Stomach (tissue), 9 donors: ENCODE results near the gene DPAGT1. TPM values are rescaled to one million over a fixed set of nuclear protein-coding genes. Genes with fewer than 3 reads are reported as not detected.

ENCODE experiments used
- DNase-seq, 2 donors: peaks; one replicate each; pipeline versions ENCODE4 v3.0.0 to v3.0.0-alpha.2; 2013 to 2019
- H3K27ac ChIP-seq, 5 donors: fragments of 200-600 bp in 4 of 5; sonication (generic) in 4 of 5; one replicate each; pipeline ENCODE4 v1.5.1; 2013 to 2019; ENCODE audit warnings: mild to moderate bottlenecking in 1 of 5, moderate library complexity in 1 of 5
- H3K27me3 ChIP-seq, 3 donors: fragments of 200-600 bp; sonication (generic); one replicate each; pipeline ENCODE4 v1.5.1; 2017 to 2019; ENCODE audit warnings: mixed run types in 1 of 3
- H3K36me3 ChIP-seq, 4 donors: fragments of 200-600 bp; sonication (generic); 1 replicate in 3 of 4; 2 replicates in 1 of 4; pipeline ENCODE4 v1.5.1; 2016 to 2019
- H3K4me1 ChIP-seq, 4 donors: fragments of 200-600 bp; sonication (generic); one replicate each; pipeline ENCODE4 v1.5.1; 2016 to 2019
- H3K4me3 ChIP-seq, 4 donors: fragments of 200-600 bp; sonication (generic) in 3 of 4; one replicate each; pipeline ENCODE4 v1.5.1; 2016 to 2019; ENCODE audit warnings: mild to moderate bottlenecking in 1 of 4
- H3K9me3 ChIP-seq, 4 donors: fragments of 200-600 bp; sonication (generic); one replicate each; pipeline ENCODE4 v1.5.1; 2016 to 2019
- CTCF ChIP-seq, 7 experiments: fragments of 450-650 bp in 4 of 7; fragments of 200-600 bp in 3 of 7; sonication (generic) in 3 of 7; IDR thresholded peaks; one replicate each; pipeline ENCODE4 v1.5.1; 2016 to 2019; ENCODE audit warnings: antibody characterized with exemption in 7 of 7, control low read depth in 2 of 7, mild to moderate bottlenecking in 1 of 7
- EP300 ChIP-seq: sonication (generic); formaldehyde crosslinking; IDR thresholded peaks from one replicate; pipeline ENCODE4 v1.6.1; 2017; ENCODE audit warnings: antibody characterized with exemption
- POLR2A ChIP-seq, 4 donors: fragments of 450-650 bp; IDR thresholded peaks; one replicate each; pipeline ENCODE4 v1.6.1; 2016; ENCODE audit warnings: antibody characterized with exemption in 4 of 4, control low read depth in 2 of 4, mild to moderate bottlenecking in 1 of 4, moderate library complexity in 1 of 4
- POLR2AphosphoS5 ChIP-seq, 3 donors: sonication (generic); formaldehyde crosslinking; IDR thresholded peaks; one replicate each; pipeline ENCODE4 v1.6.1; 2016; ENCODE audit warnings: antibody characterized with exemption in 3 of 3
- WGBS, 5 donors: extraction: QIAGEN DNeasy Blood & Tissue Kit in 3 of 5; methylation state at CpG; one replicate each; pipeline versions ENCODE4 v1.1.5 to v1.1.7; 2013 to 2018; 5-methylcytosine and 5-hydroxymethylcytosine counted together
- intact Hi-C: fragments of 100-400 bp; cut with DNase I; formaldehyde crosslinking; loops from one replicate; pipeline ENCODE4 v1.15.1; 2023; ENCODE audit warnings: low total_unique reads
- polyA plus RNA-seq, 3 donors: library from polyadenylated mRNA; stranded (reverse); fragments of 200-250 nt; gene quantifications; one replicate each; pipeline ENCODE4 v1.2.3, GENCODE V29; 2013
- total RNA-seq, 5 donors: library from RNA; depleted of rRNA; stranded (reverse); fragments of >200 nt; gene quantifications; one replicate each; pipeline versions ENCODE4 v1.1.0 to v1.2.3, GENCODE V29; 2014 to 2016
- donor health status: healthy with polysubstance abuse.
- donor health status: Bipolar disorder and iron deficiency.
- donor health status: healthy.

Gene DPAGT1
- total and polyA plus RNA-seq, 8 donors = 2.3 to 28.5 (median 14.5) TPM

GRCh38 chr11:119091178-119091577 is 10.5 kb downstream of the DPAGT1 start:
- Histone ChIP-seq H3K4me1 (peaks cover 19 to 46% (median 32%) of the 10 kb centered on the region in 4 donors), H3K4me3 (no peak overlapping the region), H3K27ac (peak overlapping the region in 1 of 5 donors; percentile 43), H3K9me3 (no peaks in the 10 kb centered on the region), H3K27me3 (no peaks in the 10 kb centered on the region), H3K36me3 (peaks cover 0 to 11% (median 0%) of the 10 kb centered on the region in 4 donors)
- intact Hi-C loops = no loop called here
- DNase-seq = peak in 1 of 2 donors; percentile 35
- WGBS, 5 donors = 64 to 91% (median 80%) methylated on average over 9 of the region's 9 CpGs
- TF ChIP-seq POLR2AphosphoS5 (IDR thresholded peaks at IDR 0.05) = no peak
- no peak for TF ChIP-seq EP300
- no peak for TF ChIP-seq CTCF (IDR thresholded peaks at IDR 0.05)
- no peak for TF ChIP-seq POLR2A (IDR thresholded peaks at IDR 0.05)

GRCh38 chr11:119089319-119089718 is 12.3 kb downstream of the DPAGT1 start:
- H3K36me3 ChIP-seq = peaks cover 0 to 10% (median 0%) of the 10 kb centered on the region in 4 donors
- H3K27me3 ChIP-seq = no peaks in the 10 kb centered on the region
- WGBS, 5 donors = 83 to 100% (median 85%) methylated on average over 1 of the region's 1 CpG
- TF ChIP-seq CTCF (IDR thresholded peaks at IDR 0.05) (no peak), EP300 (no peak), POLR2A (IDR thresholded peaks at IDR 0.05) (no peak), POLR2AphosphoS5 (IDR thresholded peaks at IDR 0.05) (no peak)
- no peak overlapping the region for H3K27ac ChIP-seq
- no peak for DNase-seq
- H3K4me1 ChIP-seq = peaks cover 27 to 52% (median 37%) of the 10 kb centered on the region in 4 donors
- no peaks in the 10 kb centered on the region for H3K9me3 ChIP-seq
- H3K4me3 ChIP-seq = no peak overlapping the region
- intact Hi-C loops = no loop called here

GRCh38 chr11:119088406-119088805 is 13.2 kb downstream of the DPAGT1 start:
- TF ChIP-seq CTCF (IDR thresholded peaks at IDR 0.05) (no peak), POLR2AphosphoS5 (IDR thresholded peaks at IDR 0.05) (no peak), EP300 (no peak), POLR2A (IDR thresholded peaks at IDR 0.05) (no peak)
- H3K4me1 ChIP-seq = peaks cover 22 to 48% (median 30%) of the 10 kb centered on the region in 4 donors
- no peak overlapping the region for H3K27ac ChIP-seq
- H3K4me3 ChIP-seq = no peak overlapping the region
- H3K36me3 ChIP-seq = peaks cover 0 to 10% (median 0%) of the 10 kb centered on the region in 4 donors
- intact Hi-C loops = no loop called here
- DNase-seq = no peak
- 92 to 95% (median 95%) methylated on average over 9 of the region's 9 CpGs for WGBS, 5 donors
- no peaks in the 10 kb centered on the region for H3K9me3 ChIP-seq
- H3K27me3 ChIP-seq = no peaks in the 10 kb centered on the region

DNA sequence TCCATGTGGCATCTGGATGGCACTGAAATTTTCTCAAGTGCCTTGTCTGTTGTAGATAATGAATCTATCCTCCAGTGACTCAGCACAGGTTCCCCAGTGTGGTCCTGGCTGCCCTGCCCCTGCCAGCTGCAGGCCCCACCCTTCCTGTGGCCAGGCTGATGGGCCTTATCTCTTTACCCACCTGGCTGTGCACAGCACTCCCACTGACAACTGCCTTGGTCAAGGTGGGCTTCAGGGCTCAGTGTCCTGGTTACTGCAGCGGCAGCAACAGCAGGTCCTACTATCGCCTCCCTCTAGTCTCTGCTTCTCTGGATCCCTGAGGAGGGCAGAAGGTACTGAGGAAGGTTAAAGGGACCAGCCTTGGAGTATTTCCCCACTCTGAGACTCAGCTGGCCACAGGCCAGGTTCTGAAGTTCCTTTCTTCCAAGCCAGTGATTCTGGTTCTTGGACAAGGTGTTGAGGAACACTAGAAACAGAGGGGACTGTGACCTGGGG is 13.9 kb downstream of the DPAGT1 start:
- 86 to 100% (median 95%) methylated on average over 2 of the region's 2 CpGs for WGBS, 5 donors
- peaks cover 15 to 42% (median 23%) of the 10 kb centered on the region in 4 donors for H3K4me1 ChIP-seq
- peaks cover 0 to 10% (median under 1%) of the 10 kb centered on the region in 4 donors for H3K36me3 ChIP-seq

More for the DNA sequence above, 13.9 kb downstream of the DPAGT1 start:
- TF ChIP-seq EP300 (no peak), CTCF (IDR thresholded peaks at IDR 0.05) (no peak), POLR2AphosphoS5 (IDR thresholded peaks at IDR 0.05) (no peak), POLR2A (IDR thresholded peaks at IDR 0.05) (no peak)
- H3K27me3 ChIP-seq = no peaks in the 10 kb centered on the region
- intact Hi-C loops = no loop called here
- DNase-seq = no peak
- no peaks in the 10 kb centered on the region for H3K9me3 ChIP-seq
- no peak overlapping the region for H3K4me3 ChIP-seq
- no peak overlapping the region for H3K27ac ChIP-seq
